Central memory CD4-positive, alpha-beta T cell (primary cell): ENCODE results near the gene ZNF467.
A peak's percentile ranks its signal among the peaks of the same experiment; 100 is the strongest.

ENCODE experiments used
- DNase-seq: peaks from one replicate; pipeline ENCODE4 v3.0.0; 2022

The ZNF467 gene

DNA sequence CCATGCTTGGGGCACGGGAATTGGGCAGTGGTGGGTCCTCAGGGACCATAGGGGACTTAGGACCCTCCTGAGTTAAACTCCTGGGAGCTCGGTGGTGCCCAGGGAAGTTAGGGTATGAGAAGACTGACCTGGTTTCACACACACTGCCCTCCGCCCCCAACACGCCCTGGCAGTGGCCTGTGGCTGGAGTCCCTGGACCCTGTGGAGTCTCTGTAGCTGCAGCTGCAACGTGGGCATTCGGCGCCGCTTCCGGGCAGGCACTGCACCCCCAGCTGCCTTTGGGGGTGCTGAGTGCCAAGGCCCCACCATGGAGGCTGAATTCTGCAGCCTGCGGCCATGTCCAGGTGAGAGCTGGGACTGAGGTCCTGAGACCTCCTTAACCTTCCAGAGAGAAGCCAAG is 34.9 kb upstream of the ZNF467 start:
- DNase-seq: no peak

DNA sequence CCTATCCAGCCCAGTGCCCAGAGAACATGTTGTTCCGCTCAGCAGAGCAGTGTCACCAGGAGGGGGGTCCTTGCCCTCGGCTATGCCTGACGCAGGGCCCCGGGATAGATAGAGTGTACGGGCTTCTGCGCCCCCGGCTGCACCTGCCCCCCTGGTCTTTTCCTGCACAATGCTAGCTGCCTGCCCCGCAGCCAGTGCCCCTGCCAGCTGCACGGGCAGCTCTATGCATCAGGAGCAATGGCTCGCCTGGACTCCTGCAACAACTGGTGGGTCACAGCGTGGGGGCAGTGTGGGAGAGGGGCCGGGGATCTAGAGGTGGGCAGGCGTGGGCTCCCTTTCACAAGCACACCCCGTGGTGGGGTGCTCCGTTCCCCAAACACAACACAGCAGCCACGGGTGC is 33.3 kb upstream of the ZNF467 start:
- DNase-seq: no peak

GRCh38 chr7:149804106-149804505 is 30.7 kb upstream of the ZNF467 start:
- DNase-seq: no peak

- no peak for DNase-seq
Observed at GRCh38 chr7:149803551-149804074, 30.2 kb upstream of the ZNF467 start.

GRCh38 chr7:149802966-149803365 is 29.6 kb upstream of the ZNF467 start:
- DNase-seq: no peak

- DNase-seq: no peak
Observed at GRCh38 chr7:149801816-149802215, 28.4 kb upstream of the ZNF467 start.

DNA sequence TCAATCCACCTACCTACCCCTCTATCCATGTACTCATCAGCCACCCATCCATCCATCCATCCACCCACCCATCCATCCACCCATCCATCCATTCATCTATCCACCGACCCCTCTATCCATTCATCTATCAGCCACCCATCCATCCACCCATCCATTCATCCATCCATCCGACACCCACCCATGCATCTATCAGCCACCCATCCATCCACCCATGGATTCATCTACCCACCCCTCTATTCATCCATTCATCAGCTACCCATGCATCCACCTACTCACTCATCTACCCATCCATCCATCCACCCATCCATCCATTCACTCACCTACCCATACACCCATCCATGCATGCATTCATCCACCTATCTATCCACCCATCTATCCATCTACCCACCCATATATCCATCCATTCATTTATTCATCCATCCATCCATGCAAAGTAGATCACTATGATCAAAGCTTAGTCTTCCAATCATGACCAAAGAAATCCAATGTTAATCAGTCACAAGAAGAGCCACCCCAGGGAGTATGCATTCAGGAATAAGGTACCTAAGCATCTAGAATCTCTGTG is 27.7 kb upstream of the ZNF467 start:
- DNase-seq: no peak

GRCh38 chr7:149800169-149800555 is 26.8 kb upstream of the ZNF467 start:
- DNase-seq: no peak

DNA sequence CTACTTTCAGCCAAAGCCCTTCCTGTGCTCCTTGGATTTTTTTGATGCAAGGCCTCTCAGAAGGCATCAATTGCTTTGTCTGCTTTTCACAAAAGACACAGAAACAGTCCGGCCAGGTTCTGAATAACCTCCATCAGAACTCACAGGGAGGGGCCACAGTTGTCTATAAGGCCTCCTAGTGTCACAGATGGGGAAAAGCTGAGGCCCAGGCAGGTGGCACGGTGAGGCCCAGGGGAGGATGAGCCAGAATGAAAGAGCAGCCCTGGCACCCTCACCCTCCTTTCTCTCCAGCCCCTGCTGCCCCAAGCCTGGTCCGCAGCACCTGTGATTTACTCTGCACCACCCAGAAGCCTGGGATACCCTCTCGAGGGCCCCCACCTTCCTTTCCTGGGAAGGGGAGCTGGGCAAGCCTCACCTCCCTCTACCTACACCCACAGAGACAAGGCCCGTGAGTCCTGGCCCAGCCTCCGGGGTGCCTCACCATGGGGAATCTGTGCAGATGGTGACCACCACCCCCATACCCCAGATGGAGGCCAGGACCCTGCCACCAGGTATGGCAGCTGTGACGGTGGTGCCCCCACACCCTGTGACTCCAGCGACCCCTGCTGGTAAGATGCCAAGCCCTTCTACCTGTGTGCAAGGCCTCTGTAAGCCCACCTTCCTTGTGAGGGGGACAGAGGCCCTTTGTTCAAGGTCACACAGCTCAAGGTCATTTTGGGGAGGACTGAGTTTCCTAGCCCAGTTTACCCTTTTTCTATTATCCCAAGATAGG is 26.2 kb upstream of the ZNF467 start:
- DNase-seq: peak; percentile 48

DNA sequence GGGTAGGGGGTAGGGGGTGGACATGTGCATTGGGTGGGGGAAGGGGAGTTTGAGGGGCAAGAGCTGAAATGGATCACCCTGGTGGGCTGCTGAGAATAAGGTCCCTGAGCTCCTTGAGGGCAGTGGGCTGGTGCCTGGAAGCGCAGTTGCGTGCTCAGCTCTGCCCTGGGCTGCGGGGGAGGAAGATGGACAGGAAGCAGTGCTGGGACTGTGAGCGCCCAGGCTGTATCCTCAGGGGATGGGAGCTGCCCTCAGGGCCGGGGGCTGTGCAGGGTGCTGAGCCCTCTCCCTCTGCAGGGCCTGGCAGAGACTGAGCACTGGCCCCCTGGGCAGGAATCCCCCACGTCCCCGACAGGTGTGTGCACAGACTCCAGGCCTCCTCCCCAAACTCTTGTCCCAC is 24.4 kb upstream of the ZNF467 start:
- DNase-seq: no peak

GRCh38 chr7:149796287-149796860 is 23.0 kb upstream of the ZNF467 start:
- DNase-seq: no peak

GRCh38 chr7:149795126-149795525 is 21.7 kb upstream of the ZNF467 start:
- no peak for DNase-seq

DNA sequence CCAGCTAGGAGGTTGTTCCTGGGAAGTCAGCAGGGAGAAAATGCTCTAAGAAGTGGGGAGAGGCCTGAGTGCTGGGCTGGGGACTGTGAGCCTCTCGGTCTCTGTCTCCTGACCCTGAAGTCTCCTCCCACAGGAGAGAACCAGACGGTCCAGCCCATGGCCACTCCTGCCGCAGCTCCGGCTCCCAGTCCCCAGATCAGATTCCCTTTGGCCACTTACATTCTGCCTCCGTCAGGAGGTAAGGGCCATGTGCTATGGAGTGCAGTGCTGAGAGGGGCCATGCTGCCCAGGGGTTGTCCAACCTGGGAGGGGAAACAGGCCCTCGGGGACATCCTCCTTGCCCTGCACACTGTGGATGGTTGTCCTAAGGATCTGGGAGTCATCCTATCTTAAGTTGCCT is 21.3 kb upstream of the ZNF467 start:
- no peak for DNase-seq

DNA sequence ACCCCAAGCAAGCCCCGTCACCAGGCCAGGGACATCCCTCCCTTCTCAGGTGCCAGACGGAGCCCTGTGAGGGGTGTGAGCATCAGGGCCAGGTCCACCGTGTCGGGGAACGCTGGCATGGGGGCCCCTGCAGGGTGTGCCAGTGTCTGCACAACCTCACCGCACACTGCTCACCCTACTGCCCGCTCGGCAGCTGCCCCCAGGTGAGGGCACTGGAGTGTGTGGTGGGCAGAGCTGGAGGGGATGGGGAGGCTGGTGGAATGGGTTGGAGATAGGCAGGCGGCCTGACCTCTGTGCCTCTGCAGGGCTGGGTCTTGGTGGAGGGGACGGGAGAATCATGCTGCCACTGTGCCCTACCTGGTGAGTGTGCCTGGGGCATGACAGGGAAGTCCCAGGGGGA is 19.9 kb upstream of the ZNF467 start:
- no peak for DNase-seq

- no peak for DNase-seq
Observed at GRCh38 chr7:149792220-149792595, 18.8 kb upstream of the ZNF467 start.

- DNase-seq: no peak
Observed at GRCh38 chr7:149791411-149792219, 18.2 kb upstream of the ZNF467 start.

GRCh38 chr7:149790754-149791360 is 17.5 kb upstream of the ZNF467 start:
- DNase-seq: no peak

- DNase-seq: peak; percentile 17
Observed at GRCh38 chr7:149790146-149790548, 16.8 kb upstream of the ZNF467 start.

DNA sequence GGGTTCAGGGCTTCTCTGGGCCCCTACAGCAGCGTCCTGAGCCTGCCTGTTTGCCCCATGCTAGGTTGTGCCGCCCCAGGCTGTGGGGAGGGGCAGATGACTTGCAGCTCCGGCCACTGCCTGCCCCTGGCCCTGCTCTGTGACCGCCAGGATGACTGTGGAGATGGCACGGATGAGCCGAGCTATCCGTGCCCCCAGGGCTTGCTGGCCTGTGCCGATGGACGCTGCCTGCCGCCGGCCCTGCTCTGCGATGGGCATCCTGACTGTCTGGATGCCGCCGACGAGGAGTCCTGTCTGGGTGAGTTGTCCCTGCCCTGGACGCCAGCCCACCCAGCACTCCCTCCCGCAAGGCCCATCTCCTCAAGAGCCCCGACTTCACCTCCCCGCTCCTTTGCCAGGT is 15.7 kb upstream of the ZNF467 start:
- DNase-seq: no peak

GRCh38 chr7:149788300-149788851 is 15.0 kb upstream of the ZNF467 start:
- no peak for DNase-seq

- no peak for DNase-seq
Observed at GRCh38 chr7:149787428-149788299, 14.3 kb upstream of the ZNF467 start.

- DNase-seq: no peak
Observed at GRCh38 chr7:149785983-149786382, 12.6 kb upstream of the ZNF467 start.
